HEK293T (cell line): ENCODE results near the gene OR5A1.

Source experiments
- CTCF ChIA-PET: fragments of 350-600 bp; formaldehyde crosslinking; extraction: SDS; loops from one replicate; lab custom pipeline; 2021; ENCODE audit warnings: antibody characterized with exemption, inconsistent platforms; lab: Yijun Ruan, JAX
- POLR2A ChIA-PET: fragments of 350-600 bp; formaldehyde crosslinking; extraction: SDS; loops from one replicate; lab custom pipeline; 2020; ENCODE audit warnings: antibody characterized with exemption, inconsistent platforms; lab: Yijun Ruan, JAX
- DNase-seq: peaks from one replicate; pipeline ENCODE4 v3.0.0; 2012; ENCODE audit warnings: mixed read lengths; ENCODE audit errors: extremely low spot score
- ARNT ChIP-seq: fragments of 450-650 bp; IDR thresholded peaks from 2 replicates; pipeline ENCODE4 v1.6.1; 2017; ENCODE audit warnings: mild to moderate bottlenecking
- BHLHE40 ChIP-seq: fragments of 450-650 bp; IDR thresholded peaks from 2 replicates; pipeline ENCODE4 v1.6.1; 2016; ENCODE audit warnings: mild to moderate bottlenecking, moderate library complexity, borderline replicate concordance
- CTBP1 ChIP-seq: fragments of 450-650 bp; IDR thresholded peaks from 2 replicates; pipeline ENCODE4 v1.6.1; 2016; ENCODE audit warnings: borderline replicate concordance
- ELF4 ChIP-seq: fragments of 450-650 bp; IDR thresholded peaks from 2 replicates; pipeline ENCODE4 v1.6.1; 2017; ENCODE audit warnings: antibody characterized with exemption
- FOXA1 ChIP-seq: fragments of 450-650 bp; IDR thresholded peaks from 2 replicates; pipeline ENCODE4 v1.6.1; 2016; ENCODE audit warnings: mild to moderate bottlenecking
- FOXK2 ChIP-seq: fragments of 450-650 bp; IDR thresholded peaks from 2 replicates; pipeline ENCODE4 v1.6.1; 2016; ENCODE audit warnings: mild to moderate bottlenecking
- FOXM1 ChIP-seq: fragments of 450-650 bp; IDR thresholded peaks from 2 replicates; pipeline ENCODE4 v1.6.1; 2017; ENCODE audit warnings: mild to moderate bottlenecking, borderline replicate concordance
- HDGF ChIP-seq: fragments of 450-650 bp; IDR thresholded peaks from 2 replicates; pipeline ENCODE4 v1.6.1; 2017; ENCODE audit warnings: antibody characterized with exemption, borderline replicate concordance
- L3MBTL2 ChIP-seq: fragments of 450-650 bp; conservative IDR thresholded peaks from 2 replicates; pipeline ENCODE4 v1.6.1; 2016; ENCODE audit warnings: mild to moderate bottlenecking
- LEF1 ChIP-seq: fragments of 450-650 bp; IDR thresholded peaks from 2 replicates; pipeline ENCODE4 v1.6.1; 2017; ENCODE audit warnings: mild to moderate bottlenecking, borderline replicate concordance
- NFRKB ChIP-seq: fragments of 450-650 bp; IDR thresholded peaks from 2 replicates; pipeline ENCODE4 v1.6.1; 2016; ENCODE audit warnings: mild to moderate bottlenecking, moderate library complexity
- SP1 ChIP-seq: fragments of 450-650 bp; IDR thresholded peaks from 2 replicates; pipeline ENCODE4 v1.6.1; 2017
- SUZ12 ChIP-seq: fragments of 450-650 bp; IDR thresholded peaks from 2 replicates; pipeline ENCODE4 v1.6.1; 2016; ENCODE audit warnings: mild to moderate bottlenecking
- TARDBP ChIP-seq: fragments of 450-650 bp; IDR thresholded peaks from 2 replicates; pipeline ENCODE4 v1.6.1; 2016
- ZNF384 ChIP-seq: fragments of 450-650 bp; IDR thresholded peaks from 2 replicates; pipeline ENCODE4 v1.6.1; 2016
- TF ChIP-seq, protein P1 (sequence below): fragments of 450-650 bp; IDR thresholded peaks from 2 replicates; pipeline ENCODE4 v1.6.1; 2016

OR5A1 gene

DNA sequence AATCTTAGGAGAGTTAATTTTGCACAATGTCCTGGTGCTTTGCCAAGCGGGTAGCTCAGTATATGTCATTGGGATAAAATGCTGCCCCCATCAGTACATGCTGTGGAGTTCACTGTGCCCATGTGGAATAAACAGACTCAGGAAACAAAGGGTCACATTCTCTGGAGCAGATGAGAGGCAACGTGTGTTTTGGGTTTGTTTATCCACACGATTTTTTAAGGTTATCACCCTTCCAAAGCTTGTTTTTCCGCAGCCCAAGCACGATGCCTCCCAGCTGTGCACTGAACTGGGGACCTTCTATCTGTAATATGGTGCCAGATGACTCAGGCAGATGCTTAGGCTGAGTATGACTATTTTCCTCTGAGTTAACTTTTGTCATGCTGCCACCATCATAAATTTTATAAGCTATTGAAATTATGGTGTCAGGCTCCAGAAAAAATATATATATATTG lies 26.9 kb downstream of the OR5A1 start:
- POLR2A ChIA-PET = no interaction called here
- TF ChIP-seq ZNF384 (no peak), BHLHE40 (no peak), L3MBTL2 (no peak), HDGF (no peak), TARDBP (no peak), FOXA1 (no peak), LEF1 (no peak), SP1 (no peak), FOXK2 (no peak), NFRKB (no peak), SUZ12 (no peak), ELF4 (no peak), FOXM1 (no peak), ARNT (no peak), CTBP1 (no peak)
- TF ChIP-seq, protein P1, sequence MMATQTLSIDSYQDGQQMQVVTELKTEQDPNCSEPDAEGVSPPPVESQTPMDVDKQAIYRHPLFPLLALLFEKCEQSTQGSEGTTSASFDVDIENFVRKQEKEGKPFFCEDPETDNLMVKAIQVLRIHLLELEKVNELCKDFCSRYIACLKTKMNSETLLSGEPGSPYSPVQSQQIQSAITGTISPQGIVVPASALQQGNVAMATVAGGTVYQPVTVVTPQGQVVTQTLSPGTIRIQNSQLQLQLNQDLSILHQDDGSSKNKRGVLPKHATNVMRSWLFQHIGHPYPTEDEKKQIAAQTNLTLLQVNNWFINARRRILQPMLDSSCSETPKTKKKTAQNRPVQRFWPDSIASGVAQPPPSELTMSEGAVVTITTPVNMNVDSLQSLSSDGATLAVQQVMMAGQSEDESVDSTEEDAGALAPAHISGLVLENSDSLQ = no peak
- CTCF ChIA-PET = no interaction called here
- no peak for DNase-seq

DNA sequence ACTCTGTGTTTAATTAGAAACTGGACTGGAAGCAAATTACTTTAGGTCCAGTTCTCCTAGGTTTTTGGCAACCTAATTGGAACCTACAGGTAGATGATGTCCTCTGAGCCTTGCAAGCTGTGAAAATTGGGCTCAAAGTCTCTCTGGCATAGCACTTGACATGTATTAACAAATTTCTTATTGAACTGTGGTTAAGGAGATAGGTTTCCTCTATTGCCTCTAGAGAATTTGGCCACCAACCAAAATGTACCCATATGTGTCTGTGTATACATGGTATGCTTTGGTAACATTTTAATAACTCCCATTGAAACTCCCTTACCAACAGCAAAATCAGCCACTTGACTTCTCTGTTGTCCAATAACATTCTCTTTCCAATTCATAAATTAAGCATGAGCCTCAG lies 36.7 kb downstream of the OR5A1 start, which contains the start of gene OR4D10:
Gene OR4D10 (plus strand): TSS at position 301 of the 400 bp plus-strand sequence. CDS start 4,115 bp downstream, outside the sequence.
- CTCF ChIA-PET = no interaction called here
- POLR2A ChIA-PET = no interaction called here
- TF ChIP-seq FOXM1 (no peak), SUZ12 (no peak), LEF1 (no peak), FOXK2 (no peak), ZNF384 (no peak), BHLHE40 (no peak), HDGF (no peak), SP1 (no peak), L3MBTL2 (no peak), TARDBP (no peak), NFRKB (no peak), FOXA1 (no peak), ARNT (no peak), ELF4 (no peak), CTBP1 (no peak)
- TF ChIP-seq, protein P1 = no peak
- DNase-seq = no peak

DNA sequence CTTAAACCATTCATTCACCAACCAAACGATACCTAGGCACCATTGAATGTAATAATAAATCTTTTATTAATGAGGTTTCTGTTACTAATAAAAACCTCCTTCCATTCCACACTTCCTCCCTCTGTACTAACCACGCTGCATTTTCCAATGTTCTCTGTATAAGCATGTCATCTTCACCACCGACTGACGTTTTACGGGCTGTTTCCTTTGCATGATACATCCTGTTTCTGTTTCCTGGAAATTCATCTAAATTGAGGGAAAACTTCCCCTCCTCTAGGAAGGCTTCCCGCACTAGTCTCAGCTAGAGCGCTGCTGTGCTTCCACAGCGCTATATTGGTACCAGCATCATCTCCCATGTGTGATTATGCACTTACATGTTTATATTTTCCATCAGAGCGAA lies 38.9 kb downstream of the OR5A1 start:
- ChIA-PET CTCF (no interaction called here), POLR2A (no interaction called here)
- no peak for DNase-seq
- TF ChIP-seq SUZ12 = no peak
- no peak for TF ChIP-seq FOXK2
- TF ChIP-seq FOXA1 = no peak
- no peak for TF ChIP-seq TARDBP
- TF ChIP-seq, protein P1 = no peak
- TF ChIP-seq NFRKB = no peak
- TF ChIP-seq LEF1 = no peak
- TF ChIP-seq BHLHE40 = no peak
- TF ChIP-seq ZNF384 = no peak
- no peak for TF ChIP-seq L3MBTL2
- TF ChIP-seq HDGF = no peak

DNA sequence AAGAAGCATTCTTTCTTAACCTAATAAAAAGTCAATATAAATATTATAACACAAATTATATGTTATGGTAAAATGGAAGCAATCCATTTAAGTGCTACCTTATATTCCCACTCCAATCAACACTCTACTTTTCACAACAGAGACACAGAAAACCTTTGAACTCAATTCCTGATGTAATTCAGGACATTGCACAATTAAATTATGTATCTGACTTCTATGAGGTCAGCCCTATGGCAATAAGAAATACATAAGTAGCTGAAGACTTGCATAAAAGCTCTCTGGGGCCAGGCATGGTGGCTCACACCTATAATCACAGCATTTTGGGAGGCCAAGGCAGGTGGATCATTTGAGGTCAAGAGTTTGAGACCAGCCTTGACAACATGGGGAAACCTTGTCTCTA lies 43.6 kb downstream of the OR5A1 start:
- DNase-seq = no peak
- ChIA-PET CTCF (no interaction called here), POLR2A (interaction anchor here (0.9 kb wide), 1 partner anchor 136 kb away, joined by 3 read pairs; the partner anchor contains the start of gene OSBP)
- TF ChIP-seq LEF1 = no peak
- no peak for TF ChIP-seq NFRKB
- TF ChIP-seq HDGF = no peak
- no peak for TF ChIP-seq ZNF384
- no peak for TF ChIP-seq CTBP1
- TF ChIP-seq FOXA1 = no peak
- no peak for TF ChIP-seq FOXK2
- no peak for TF ChIP-seq BHLHE40
- no peak for TF ChIP-seq SP1
- TF ChIP-seq L3MBTL2 = no peak
- no peak for TF ChIP-seq SUZ12

DNA sequence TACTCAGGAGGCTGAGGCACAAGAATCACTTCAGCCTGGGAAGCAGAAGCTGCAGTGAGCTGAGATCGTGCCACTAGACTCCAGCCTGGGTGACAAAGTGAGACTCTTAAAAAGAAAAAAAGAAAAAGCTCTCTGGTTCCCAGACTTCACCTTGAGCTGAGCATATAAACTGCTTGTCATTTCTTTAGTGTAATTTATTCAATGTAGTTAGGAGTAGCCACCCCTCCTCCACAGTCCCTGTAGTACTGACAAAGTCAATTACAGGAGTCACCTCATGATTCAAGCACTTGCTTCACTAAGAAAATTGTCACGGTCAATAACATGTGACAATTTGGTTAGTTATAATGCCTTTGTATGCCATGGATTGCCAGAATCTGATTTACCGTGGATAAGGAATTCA lies 44.1 kb downstream of the OR5A1 start:
- TF ChIP-seq, protein P1 = no peak
- TF ChIP-seq SUZ12 = no peak
- no peak for TF ChIP-seq FOXK2
- no peak for TF ChIP-seq ARNT
- no peak for TF ChIP-seq NFRKB
- no peak for TF ChIP-seq HDGF
- TF ChIP-seq CTBP1 = no peak
- no peak for TF ChIP-seq BHLHE40
- TF ChIP-seq SP1 = no peak
- ChIA-PET CTCF (no interaction called here), POLR2A (interaction anchor here (0.9 kb wide), 1 partner anchor 135 kb away, joined by 3 read pairs; the partner anchor contains the start of gene OSBP)
- no peak for DNase-seq
